H9 (cell line): ENCODE measurements around the gene CLEC4E. TPM values are rescaled to one million over a fixed set of nuclear protein-coding genes. Genes with fewer than 3 reads are reported as not detected.

Experiments used
- DNase-seq: peaks from one replicate; pipeline ENCODE4 v3.0.0-alpha.2; 2017
- H2AFZ ChIP-seq: one replicate; pipeline ENCODE4 v1.6.1; 2013; ENCODE audit warnings: mild to moderate bottlenecking, low read length, control low read depth, moderate library complexity
- H2AK5ac ChIP-seq: 2 replicates; pipeline ENCODE4 v1.6.1; 2013; ENCODE audit warnings: low read length, control low read depth, mixed read lengths; ENCODE audit not compliant: insufficient read length
- H2BK120ac ChIP-seq: one replicate; pipeline ENCODE4 v1.6.1; 2013; ENCODE audit warnings: low read depth, mild to moderate bottlenecking, low read length, control low read depth, inconsistent platforms; ENCODE audit not compliant: poor library complexity, severe bottlenecking
- H2BK12ac ChIP-seq: 2 replicates; pipeline ENCODE4 v1.6.1; 2013; ENCODE audit warnings: low read length, control low read depth, mixed read lengths, low read depth; ENCODE audit not compliant: insufficient read length
- H2BK15ac ChIP-seq: 2 replicates; pipeline ENCODE4 v1.6.1; 2013; ENCODE audit warnings: low read depth, low read length, control low read depth
- H2BK20ac ChIP-seq: one replicate; pipeline ENCODE4 v1.6.1; 2013; ENCODE audit warnings: low read depth, mild to moderate bottlenecking, low read length, control low read depth, inconsistent platforms; ENCODE audit not compliant: poor library complexity, severe bottlenecking
- H2BK5ac ChIP-seq: 2 replicates; pipeline ENCODE4 v1.6.1; 2013; ENCODE audit warnings: low read length, control low read depth, mixed read lengths; ENCODE audit not compliant: insufficient read length
- H3K14ac ChIP-seq: 2 replicates; pipeline ENCODE4 v1.6.1; 2013; ENCODE audit warnings: low read length, control low read depth; ENCODE audit not compliant: insufficient read depth
- H3K18ac ChIP-seq: 2 replicates; pipeline ENCODE4 v1.6.1; 2013; ENCODE audit warnings: low read depth, mild to moderate bottlenecking, mixed read lengths, low read length, control low read depth; ENCODE audit not compliant: insufficient read length
- H3K23ac ChIP-seq: 2 replicates; pipeline ENCODE4 v1.6.1; 2013; ENCODE audit warnings: low read length, control low read depth, mixed read lengths, low read depth; ENCODE audit not compliant: insufficient read length
- H3K23me2 ChIP-seq: 2 replicates; pipeline ENCODE4 v1.6.1; 2013; ENCODE audit warnings: low read depth, mild to moderate bottlenecking, mixed read lengths, low read length, control low read depth; ENCODE audit not compliant: insufficient read length, poor library complexity, severe bottlenecking
- H3K27ac ChIP-seq: 2 replicates; pipeline ENCODE4 v1.5.1; 2013; ENCODE audit warnings: low read length, control low read depth, mixed read lengths, low read depth; ENCODE audit not compliant: insufficient read length
- H3K27me3 ChIP-seq: 2 replicates; pipeline ENCODE4 v1.6.1; 2013; ENCODE audit warnings: low read length, control low read depth, inconsistent platforms; ENCODE audit not compliant: insufficient read depth
- H3K4ac ChIP-seq: 2 replicates; pipeline ENCODE4 v1.6.1; 2013; ENCODE audit warnings: low read depth, mild to moderate bottlenecking, control low read depth, inconsistent platforms, low read length, moderate library complexity
- H3K4me1 ChIP-seq: 2 replicates; pipeline ENCODE4 v1.6.1; 2013; ENCODE audit warnings: low read length, control low read depth, inconsistent platforms; ENCODE audit not compliant: insufficient read depth
- H3K4me2 ChIP-seq: 2 replicates; pipeline ENCODE4 v1.6.1; 2013; ENCODE audit warnings: low read length, control low read depth, mixed read lengths; ENCODE audit not compliant: insufficient read length, insufficient read depth
- H3K56ac ChIP-seq: 2 replicates; pipeline ENCODE4 v1.6.1; 2013; ENCODE audit warnings: low read depth, mild to moderate bottlenecking, mixed read lengths, low read length, control low read depth; ENCODE audit not compliant: insufficient read length
- H3K79me1 ChIP-seq: 2 replicates; pipeline ENCODE4 v1.6.1; 2013; ENCODE audit warnings: low read depth, mild to moderate bottlenecking, moderate library complexity, low read length, control low read depth, inconsistent platforms; ENCODE audit not compliant: insufficient read depth, poor library complexity, severe bottlenecking
- H3K79me2 ChIP-seq: 2 replicates; pipeline ENCODE4 v1.6.1; 2013; ENCODE audit warnings: low read length, control low read depth, inconsistent platforms; ENCODE audit not compliant: insufficient read depth
- H3K9ac ChIP-seq: 2 replicates; pipeline ENCODE4 v1.6.1; 2013; ENCODE audit warnings: low read length, control low read depth, mixed read lengths; ENCODE audit not compliant: insufficient read length; ENCODE audit errors: extremely low read depth
- H3K9me3 ChIP-seq: one replicate; pipeline ENCODE4 v1.6.1; 2013; ENCODE audit warnings: low read depth, low read length, inconsistent platforms; ENCODE audit not compliant: control insufficient read depth
- H3T11ph ChIP-seq: one replicate; pipeline ENCODE4 v1.6.1; 2013; ENCODE audit warnings: mild to moderate bottlenecking, low read length, control low read depth, inconsistent platforms
- H4K20me1 ChIP-seq: one replicate; pipeline ENCODE4 v1.6.1; 2013; ENCODE audit not compliant: control insufficient read depth, insufficient read length, insufficient read depth
- H4K5ac ChIP-seq: 2 replicates; pipeline ENCODE4 v1.6.1; 2013; ENCODE audit warnings: low read depth, mild to moderate bottlenecking, mixed read lengths, low read length, control low read depth; ENCODE audit not compliant: insufficient read length
- H4K8ac ChIP-seq: replicated peaks from 2 replicates; pipeline ENCODE4 v1.6.1; 2013; ENCODE audit warnings: low read length, control low read depth, mixed read lengths, low read depth; ENCODE audit not compliant: insufficient read length
- H4K91ac ChIP-seq: 2 replicates; pipeline ENCODE4 v1.6.1; 2013; ENCODE audit warnings: low read depth, mild to moderate bottlenecking, moderate library complexity, mixed read lengths, low read length, control low read depth; ENCODE audit not compliant: insufficient read length
- H3K27ac Mint-ChIP-seq, 3 experiments: 2 replicates in 2 of 3; 3 replicates in 1 of 3; pipeline ENCODE4 v1.8.0; 2020 to 2021; ENCODE audit warnings: mixed read lengths in 3 of 3, mild to moderate bottlenecking in 1 of 3, moderate library complexity in 1 of 3
- H3K27me3 Mint-ChIP-seq: 2 replicates; pipeline ENCODE4 v1.8.0; 2021; ENCODE audit warnings: low read depth, mild to moderate bottlenecking, moderate library complexity, mixed read lengths
- H3K36me3 Mint-ChIP-seq, 3 experiments: 2 replicates in 2 of 3; 3 replicates in 1 of 3; pipeline ENCODE4 v1.8.0; 2020 to 2021; ENCODE audit warnings: low read depth in 3 of 3, mixed read lengths in 3 of 3; ENCODE audit not compliant: insufficient read depth in 1 of 3
- H3K4me1 Mint-ChIP-seq, 2 experiments: 2 replicates each; pipeline ENCODE4 v1.8.0; 2020; ENCODE audit warnings: mixed read lengths in 2 of 2
- H3K4me3 Mint-ChIP-seq, 2 experiments: 2 replicates in 1 of 2; 3 replicates in 1 of 2; pipeline ENCODE4 v1.8.0; 2020 to 2021; ENCODE audit warnings: mild to moderate bottlenecking in 2 of 2, mixed read lengths in 2 of 2, moderate library complexity in 1 of 2
- H3K9me3 Mint-ChIP-seq, 2 experiments: 2 replicates in 1 of 2; 3 replicates in 1 of 2; pipeline ENCODE4 v1.8.0; 2020; ENCODE audit warnings: mild to moderate bottlenecking in 2 of 2, mixed read lengths in 2 of 2, moderate library complexity in 1 of 2
- CTCF ChIP-seq: fragments of 200-600 bp; sonication (generic); conservative IDR thresholded peaks from 3 replicates; pipeline ENCODE4 v1.8.0; 2021; ENCODE audit warnings: antibody characterized with exemption, mild to moderate bottlenecking
- WGBS: extraction: QIAGEN DNeasy Blood & Tissue Kit; methylation state at CpG from one replicate; pipeline ENCODE4 v1.1.7; 2013; ENCODE audit warnings: missing lambda C conversion rate, low lambda C conversion rate, mixed read lengths; ENCODE audit not compliant: insufficient read length; ENCODE audit errors: extremely low coverage; 5-methylcytosine and 5-hydroxymethylcytosine counted together
- total RNA-seq: library from RNA; stranded (reverse); gene quantifications from 2 replicates; pipeline ENCODE4 v1.2.1, GENCODE V29; 2021

Gene CLEC4E
- total RNA-seq, 1 experiment from 2014 or later: not detected

GRCh38 chr12:8517971-8518370 is 22.7 kb downstream of the CLEC4E start:
- no peak overlapping the region for H3K18ac ChIP-seq
- DNase-seq: no peak
- no peak for TF ChIP-seq CTCF
- H2BK15ac ChIP-seq: no peak overlapping the region
- no peaks in the 10 kb centered on the region for H3K79me2 ChIP-seq
- H3K27ac Mint-ChIP-seq: no peak overlapping the region
- H3K4me2 ChIP-seq: no peak overlapping the region
- H3K9me3 Mint-ChIP-seq: peaks cover 3% of the 10 kb centered on the region in 2 experiments; a peak in 3 of 5 replicates
- no peaks in the 10 kb centered on the region for H4K20me1 ChIP-seq
- no peak overlapping the region for H2BK12ac ChIP-seq
- no peaks in the 10 kb centered on the region for H3K79me1 ChIP-seq
- no peak overlapping the region for H2BK5ac ChIP-seq
- H3K9ac ChIP-seq: no peak overlapping the region
- no peak overlapping the region for H4K8ac ChIP-seq
- no peaks in the 10 kb centered on the region for H3K9me3 ChIP-seq
- no peaks in the 10 kb centered on the region for H3K4me1 ChIP-seq
- H3K4me3 Mint-ChIP-seq: no peak overlapping the region
- H3K27me3 ChIP-seq: no peaks in the 10 kb centered on the region
- H3K4me1 Mint-ChIP-seq: no peaks in the 10 kb centered on the region
- H4K91ac ChIP-seq: no peak overlapping the region
- H3K27ac ChIP-seq: no peak overlapping the region
- H3K36me3 Mint-ChIP-seq: no peaks in the 10 kb centered on the region
- H3K14ac ChIP-seq: no peak overlapping the region
- no peak overlapping the region for H3K23ac ChIP-seq
- no peaks in the 10 kb centered on the region for H3K23me2 ChIP-seq
- H3K27me3 Mint-ChIP-seq: no peaks in the 10 kb centered on the region
- H3K4ac ChIP-seq: no peak overlapping the region
- H3K56ac ChIP-seq: no peak overlapping the region
- no peak overlapping the region for H3T11ph ChIP-seq
- H2AFZ ChIP-seq: no peak overlapping the region
- H2BK20ac ChIP-seq: no peak overlapping the region
- H2BK120ac ChIP-seq: no peak overlapping the region
- no peak overlapping the region for H2AK5ac ChIP-seq
- H4K5ac ChIP-seq: no peak overlapping the region
- WGBS: no CpG with 5 or more reads among the region's 2 CpGs
